Karpas-422 (cell line): Measurements from ENCODE around the gene ZNF121. TPM values are rescaled to one million over a fixed set of nuclear protein-coding genes. Genes with fewer than 3 reads are reported as not detected.

ENCODE experiments used
- DNase-seq: peaks from one replicate; pipeline ENCODE4 v3.0.0-alpha.2; 2015
- H2AFZ ChIP-seq: fragments of 200-600 bp; sonication (generic); 2 replicates; pipeline ENCODE4 v1.6.1; 2014; ENCODE audit warnings: antibody characterized with exemption, low read length, mixed read lengths
- H3K27ac ChIP-seq: fragments of 200-600 bp; sonication (generic); 2 replicates; pipeline ENCODE4 v1.5.1; 2014; ENCODE audit warnings: mild to moderate bottlenecking, low read length, moderate library complexity
- H3K27me3 ChIP-seq: fragments of 200-600 bp; sonication (generic); 2 replicates; pipeline ENCODE4 v1.6.1; 2014; ENCODE audit warnings: low read length, mixed read lengths
- H3K36me3 ChIP-seq: fragments of 200-600 bp; sonication (generic); 2 replicates; pipeline ENCODE4 v1.6.1; 2014; ENCODE audit warnings: low read length, mixed read lengths; ENCODE audit not compliant: insufficient read depth
- H3K4me1 ChIP-seq: fragments of 200-600 bp; sonication (generic); 2 replicates; pipeline ENCODE4 v1.6.1; 2014; ENCODE audit warnings: mild to moderate bottlenecking, low read length, mixed read lengths
- H3K4me2 ChIP-seq: fragments of 200-600 bp; sonication (generic); 2 replicates; pipeline ENCODE4 v1.6.1; 2014; ENCODE audit warnings: low read length, low read depth, mild to moderate bottlenecking; ENCODE audit not compliant: poor library complexity, severe bottlenecking
- H3K4me3 ChIP-seq: fragments of 200-600 bp; sonication (generic); 2 replicates; pipeline ENCODE4 v1.5.1; 2014; ENCODE audit warnings: mild to moderate bottlenecking, antibody characterized with exemption, low read length, mixed read lengths
- H3K79me2 ChIP-seq: fragments of 200-600 bp; sonication (generic); 2 replicates; pipeline ENCODE4 v1.6.1; 2014; ENCODE audit warnings: mild to moderate bottlenecking, low read length, mixed read lengths
- H3K9ac ChIP-seq: fragments of 200-600 bp; sonication (generic); 2 replicates; pipeline ENCODE4 v1.6.0; 2014; ENCODE audit warnings: low read length
- H3K9me2 ChIP-seq: fragments of 200-600 bp; sonication (generic), shearing (Covaris generic); replicated peaks from 2 replicates; pipeline ENCODE4 v1.6.0; 2014; ENCODE audit warnings: mild to moderate bottlenecking, low read length, moderate library complexity; ENCODE audit not compliant: insufficient read depth
- H3K9me3 ChIP-seq: fragments of 300-700, 200-600 bp; sonication (generic); 2 replicates; pipeline ENCODE4 v1.6.1; 2014; ENCODE audit warnings: low read length, mixed read lengths
- H4K20me1 ChIP-seq: fragments of 200-600 bp; sonication (generic); 2 replicates; pipeline ENCODE4 v1.6.1; 2014; ENCODE audit warnings: mild to moderate bottlenecking, antibody characterized with exemption, low read length, low read depth; ENCODE audit not compliant: insufficient read depth
- total RNA-seq: library from RNA; depleted of rRNA; stranded (reverse); fragments of >200 nt; shearing (Covaris generic); gene quantifications from 2 replicates; pipeline ENCODE4 v1.2.3, GENCODE V29; 2014; ENCODE audit warnings: low replicate concordance; rRNA removed

ZNF121 gene
- total RNA-seq, 1 experiment from 2014 or later: 77.6 TPM

DNA sequence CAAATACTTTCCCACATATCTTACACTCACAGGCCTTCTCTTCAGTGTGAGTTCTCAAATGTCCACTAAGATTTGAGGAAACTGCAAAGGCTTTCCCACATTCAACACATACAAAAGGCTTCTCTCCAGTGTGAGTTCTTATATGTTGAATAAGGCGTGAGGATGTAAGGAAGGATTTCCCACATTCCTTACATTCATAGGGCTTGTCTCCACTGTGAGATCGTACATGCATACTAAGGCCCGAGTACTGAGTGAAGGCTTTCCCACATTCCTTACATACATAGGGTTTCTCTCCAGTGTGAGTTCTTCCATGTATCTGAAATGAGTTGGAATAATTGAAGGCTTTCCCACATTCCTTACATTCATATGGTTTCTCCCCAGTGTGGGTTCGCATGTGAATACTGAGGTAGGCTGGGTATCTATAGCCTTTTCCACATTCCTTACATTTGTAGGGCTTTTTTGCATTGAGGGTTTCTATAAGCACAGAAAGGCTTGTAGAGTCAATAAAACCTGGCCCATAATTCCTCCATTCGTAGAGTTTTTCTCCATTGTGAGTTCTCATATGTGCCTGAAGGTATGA lies 55.5 kb downstream of the ZNF121 start:
- no peak overlapping the region for H2AFZ ChIP-seq
- H3K9me2 ChIP-seq: no peaks in the 10 kb centered on the region
- no peaks in the 10 kb centered on the region for H4K20me1 ChIP-seq
- H3K79me2 ChIP-seq: no peaks in the 10 kb centered on the region
- H3K36me3 ChIP-seq: peaks cover 78% of the 10 kb centered on the region
- peaks cover 55% of the 10 kb centered on the region for H3K9me3 ChIP-seq
- no peak overlapping the region for H3K9ac ChIP-seq
- H3K4me3 ChIP-seq: no peak overlapping the region
- DNase-seq: no peak
- no peak overlapping the region for H3K4me2 ChIP-seq
- no peak overlapping the region for H3K27ac ChIP-seq
- H3K27me3 ChIP-seq: no peaks in the 10 kb centered on the region
- no peaks in the 10 kb centered on the region for H3K4me1 ChIP-seq

DNA sequence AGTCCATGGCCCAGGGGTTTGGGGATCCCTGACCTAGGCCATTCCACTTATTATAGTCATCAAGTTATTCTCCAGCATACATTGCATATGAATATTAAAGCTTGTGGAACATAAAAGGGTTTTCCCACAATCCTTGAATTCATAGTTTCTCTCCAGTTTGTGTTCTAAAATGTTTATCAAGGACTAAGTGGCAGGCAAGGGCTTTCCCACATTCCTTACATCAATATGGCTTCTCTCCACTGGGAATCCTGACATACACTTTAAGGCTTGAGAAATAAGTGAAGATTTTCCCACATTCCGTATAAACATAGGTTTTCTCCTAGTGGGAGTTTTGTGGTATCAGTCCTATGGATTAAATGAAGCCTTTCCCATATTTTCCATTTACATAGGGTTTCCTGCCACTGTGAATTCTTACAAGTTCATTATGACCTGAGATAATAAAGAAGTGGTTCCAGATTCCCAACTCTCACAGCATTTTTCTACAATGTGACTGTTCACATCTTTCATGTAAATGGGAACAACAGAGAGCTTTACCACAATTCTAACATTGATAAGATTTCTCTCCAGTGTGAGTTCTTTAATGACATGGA lies 60.3 kb downstream of the ZNF121 start:
- no peaks in the 10 kb centered on the region for H4K20me1 ChIP-seq
- no peaks in the 10 kb centered on the region for H3K4me1 ChIP-seq
- no peak overlapping the region for H3K27ac ChIP-seq
- no peak overlapping the region for H3K9ac ChIP-seq
- DNase-seq: no peak
- peaks cover 51% of the 10 kb centered on the region for H3K9me3 ChIP-seq
- no peaks in the 10 kb centered on the region for H3K27me3 ChIP-seq
- no peaks in the 10 kb centered on the region for H3K79me2 ChIP-seq
- H3K9me2 ChIP-seq: no peaks in the 10 kb centered on the region
- H3K36me3 ChIP-seq: peaks cover 36% of the 10 kb centered on the region
- no peak overlapping the region for H3K4me3 ChIP-seq
- no peak overlapping the region for H3K4me2 ChIP-seq
- H2AFZ ChIP-seq: no peak overlapping the region

Other genes starting within 250 kb of the ZNF121 start
- 2.5 and 5.0 TPM in 2 replicates for gene ZNF177, start 221.5 kb downstream of the ZNF121 start, total RNA-seq
- gene ZNF266, start 148.9 kb downstream of the ZNF121 start, total RNA-seq: 21.4 and 54.3 TPM in 2 replicates
- 0.14 TPM in 1 of 2 replicates, not detected in the other for gene ZNF560, start 85.9 kb downstream of the ZNF121 start, total RNA-seq
- 5.7 and 8.1 TPM in 2 replicates for gene ZNF426, start 45.9 kb downstream of the ZNF121 start, total RNA-seq
- gene ZNF561, start 36.7 kb upstream of the ZNF121 start, total RNA-seq: 16.1 and 35.2 TPM in 2 replicates
- gene ZNF562, start 90.6 kb upstream of the ZNF121 start, total RNA-seq: 26.7 and 35.5 TPM in 2 replicates
- 7.3 and 10.4 TPM in 2 replicates for gene ZNF846, start 184.2 kb upstream of the ZNF121 start, total RNA-seq
- 31.5 and 40.7 TPM in 2 replicates for gene FBXL12, start 234.6 kb upstream of the ZNF121 start, total RNA-seq
- gene UBL5, start 243.4 kb upstream of the ZNF121 start, total RNA-seq: 303 and 490 TPM in 2 replicates